ENCODE data around the gene IDH3G.

IDH3G gene

DNA sequence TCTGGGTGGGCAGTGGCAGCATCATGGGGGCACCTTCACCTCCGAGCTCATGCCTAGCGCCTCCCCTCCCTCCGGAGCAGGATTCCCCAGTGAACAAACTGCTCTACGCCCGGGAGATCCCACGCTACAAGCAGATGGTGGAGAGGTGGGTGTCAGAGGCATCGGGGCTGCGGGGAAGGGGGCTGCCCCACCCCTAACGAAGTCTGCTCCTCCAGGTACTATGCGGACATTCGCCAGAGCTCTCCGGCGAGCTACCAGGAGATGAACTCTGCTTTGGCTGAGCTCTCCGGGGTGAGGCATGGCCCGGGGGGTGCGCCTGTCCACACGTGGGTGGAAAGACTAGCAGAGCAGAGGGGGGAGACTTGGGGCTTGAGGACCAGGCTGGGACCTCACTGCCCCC is 16.0 kb downstream of the IDH3G start:
- no peak for TF ChIP-seq RAD21 (IDR thresholded peaks at IDR 0.05; ENCODE audit: low read depth)
- TF ChIP-seq TCF12 (IDR thresholded peaks at IDR 0.05; ENCODE audit: low read depth) = no peak
- TF ChIP-seq TAF1 (IDR thresholded peaks at IDR 0.05; ENCODE audit: low read depth) = no peak
- no peak for TF ChIP-seq TEAD4 (IDR thresholded peaks at IDR 0.05)
- TF ChIP-seq, protein P1, sequence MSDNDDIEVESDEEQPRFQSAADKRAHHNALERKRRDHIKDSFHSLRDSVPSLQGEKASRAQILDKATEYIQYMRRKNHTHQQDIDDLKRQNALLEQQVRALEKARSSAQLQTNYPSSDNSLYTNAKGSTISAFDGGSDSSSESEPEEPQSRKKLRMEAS (IDR thresholded peaks at IDR 0.05) = no peak
- no peak for TF ChIP-seq FOXM1 (IDR thresholded peaks at IDR 0.05; ENCODE audit: borderline replicate concordance, low read depth)
- no peak for TF ChIP-seq EP300 (IDR thresholded peaks at IDR 0.05; ENCODE audit: borderline replicate concordance)
- no peak for TF ChIP-seq NFIC (IDR thresholded peaks at IDR 0.05)
- TF ChIP-seq, protein P2, sequence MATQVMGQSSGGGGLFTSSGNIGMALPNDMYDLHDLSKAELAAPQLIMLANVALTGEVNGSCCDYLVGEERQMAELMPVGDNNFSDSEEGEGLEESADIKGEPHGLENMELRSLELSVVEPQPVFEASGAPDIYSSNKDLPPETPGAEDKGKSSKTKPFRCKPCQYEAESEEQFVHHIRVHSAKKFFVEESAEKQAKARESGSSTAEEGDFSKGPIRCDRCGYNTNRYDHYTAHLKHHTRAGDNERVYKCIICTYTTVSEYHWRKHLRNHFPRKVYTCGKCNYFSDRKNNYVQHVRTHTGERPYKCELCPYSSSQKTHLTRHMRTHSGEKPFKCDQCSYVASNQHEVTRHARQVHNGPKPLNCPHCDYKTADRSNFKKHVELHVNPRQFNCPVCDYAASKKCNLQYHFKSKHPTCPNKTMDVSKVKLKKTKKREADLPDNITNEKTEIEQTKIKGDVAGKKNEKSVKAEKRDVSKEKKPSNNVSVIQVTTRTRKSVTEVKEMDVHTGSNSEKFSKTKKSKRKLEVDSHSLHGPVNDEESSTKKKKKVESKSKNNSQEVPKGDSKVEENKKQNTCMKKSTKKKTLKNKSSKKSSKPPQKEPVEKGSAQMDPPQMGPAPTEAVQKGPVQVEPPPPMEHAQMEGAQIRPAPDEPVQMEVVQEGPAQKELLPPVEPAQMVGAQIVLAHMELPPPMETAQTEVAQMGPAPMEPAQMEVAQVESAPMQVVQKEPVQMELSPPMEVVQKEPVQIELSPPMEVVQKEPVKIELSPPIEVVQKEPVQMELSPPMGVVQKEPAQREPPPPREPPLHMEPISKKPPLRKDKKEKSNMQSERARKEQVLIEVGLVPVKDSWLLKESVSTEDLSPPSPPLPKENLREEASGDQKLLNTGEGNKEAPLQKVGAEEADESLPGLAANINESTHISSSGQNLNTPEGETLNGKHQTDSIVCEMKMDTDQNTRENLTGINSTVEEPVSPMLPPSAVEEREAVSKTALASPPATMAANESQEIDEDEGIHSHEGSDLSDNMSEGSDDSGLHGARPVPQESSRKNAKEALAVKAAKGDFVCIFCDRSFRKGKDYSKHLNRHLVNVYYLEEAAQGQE (IDR thresholded peaks at IDR 0.05; ENCODE audit: low read depth) = no peak
- TF ChIP-seq ZBTB7A (IDR thresholded peaks at IDR 0.05; ENCODE audit: low read depth) = no peak
- no peak for TF ChIP-seq EGR1 (IDR thresholded peaks at IDR 0.05)
- TF ChIP-seq CEBPB (IDR thresholded peaks at IDR 0.05) = no peak
- no peak for TF ChIP-seq YY1 (IDR thresholded peaks at IDR 0.05; ENCODE audit: low read depth)
- no peak for TF ChIP-seq CREB1 (IDR thresholded peaks at IDR 0.05; ENCODE audit: low read depth)
- TF ChIP-seq USF1 (IDR thresholded peaks at IDR 0.05) = no peak

- no peak for TF ChIP-seq NFIC (IDR thresholded peaks at IDR 0.05)
- TF ChIP-seq ZBTB7A (IDR thresholded peaks at IDR 0.05; ENCODE audit: low read depth) = no peak
- TF ChIP-seq, protein P1 (IDR thresholded peaks at IDR 0.05) = no peak
- TF ChIP-seq TEAD4 (IDR thresholded peaks at IDR 0.05) = no peak
- TF ChIP-seq, protein P2 (IDR thresholded peaks at IDR 0.05; ENCODE audit: low read depth) = no peak
- no peak for TF ChIP-seq EGR1 (IDR thresholded peaks at IDR 0.05)
- no peak for TF ChIP-seq FOXM1 (IDR thresholded peaks at IDR 0.05; ENCODE audit: borderline replicate concordance, low read depth)
- TF ChIP-seq CREB1 (IDR thresholded peaks at IDR 0.05; ENCODE audit: low read depth) = no peak
- TF ChIP-seq USF1 (IDR thresholded peaks at IDR 0.05) = no peak
- TF ChIP-seq TAF1 (IDR thresholded peaks at IDR 0.05; ENCODE audit: low read depth) = no peak
- TF ChIP-seq TCF12 (IDR thresholded peaks at IDR 0.05; ENCODE audit: low read depth) = no peak
- TF ChIP-seq EP300 (IDR thresholded peaks at IDR 0.05; ENCODE audit: borderline replicate concordance) = no peak
- no peak for TF ChIP-seq RAD21 (IDR thresholded peaks at IDR 0.05; ENCODE audit: low read depth)
- TF ChIP-seq YY1 (IDR thresholded peaks at IDR 0.05; ENCODE audit: low read depth) = no peak
- TF ChIP-seq CEBPB (IDR thresholded peaks at IDR 0.05) = no peak
Observed at GRCh38 chrX:153777261-153778090, 16.7 kb downstream of the IDH3G start.

- TF ChIP-seq USF1 (IDR thresholded peaks at IDR 0.05) = no peak
- TF ChIP-seq, protein P2 (IDR thresholded peaks at IDR 0.05; ENCODE audit: low read depth) = no peak
- TF ChIP-seq EGR1 (IDR thresholded peaks at IDR 0.05) = no peak
Observed at GRCh38 chrX:153776611-153777045, 17.5 kb downstream of the IDH3G start.

- TF ChIP-seq YY1 (IDR thresholded peaks at IDR 0.05; ENCODE audit: low read depth) = no peak
- no peak for TF ChIP-seq CREB1 (IDR thresholded peaks at IDR 0.05; ENCODE audit: low read depth)
- TF ChIP-seq NFIC (IDR thresholded peaks at IDR 0.05) = no peak
- peak; percentile 44; the same call in 1 of the 2 replicates for TF ChIP-seq USF1 (IDR thresholded peaks at IDR 0.05)
Observed at GRCh38 chrX:153776120-153776599, 18.0 kb downstream of the IDH3G start.

Measured in Ishikawa (cell line).